SK-N-SH (cell line): ENCODE measurements around the gene PTPRD. TPM values are rescaled to one million over a fixed set of nuclear protein-coding genes. Genes with fewer than 3 reads are reported as not detected.

Source experiments
- CTCF ChIA-PET: fragments of 300-600, 350-600 bp; formaldehyde crosslinking; extraction: SDS; loops from one replicate; lab custom pipeline; 2021; lab: Yijun Ruan, JAX
- POLR2A ChIA-PET: fragments of 350-600 bp; sonication (Branson Sonifier 250); formaldehyde crosslinking; extraction: SDS; loops from one replicate; lab custom pipeline; 2020; ENCODE audit warnings: antibody characterized with exemption, inconsistent platforms; lab: Yijun Ruan, JAX
- DNase-seq: peaks from one replicate; pipeline ENCODE4 v3.0.0; 2012
- H2AFZ ChIP-seq: fragments of 200-600 bp; sonication (generic); 2 replicates; pipeline ENCODE4 v1.8.1; 2016; ENCODE audit warnings: antibody characterized with exemption, mild to moderate bottlenecking, low read depth
- H3F3A ChIP-seq: fragments of 200-600 bp; sonication (generic); replicated peaks from 2 replicates; pipeline ENCODE3; 2016; ENCODE audit warnings: antibody characterized with exemption, mild to moderate bottlenecking; ENCODE audit not compliant: insufficient read depth
- H3K27ac ChIP-seq, 2 experiments: fragments of 200-500 bp in 1 of 2; fragments of 200-600 bp in 1 of 2; sonication (Bioruptor generic) in 1 of 2; sonication (generic), shearing (Covaris generic) in 1 of 2; 2 replicates each; pipeline versions ENCODE4 v1.5.1 to v1.6.1; 2014 to 2016; ENCODE audit warnings: low read depth in 2 of 2, inconsistent platforms in 1 of 2, low read length in 1 of 2, mild to moderate bottlenecking in 1 of 2, mixed read lengths in 1 of 2
- H3K27me3 ChIP-seq: fragments of 200-600 bp; sonication (generic), shearing (Covaris generic); 2 replicates; pipeline ENCODE4 v1.6.1; 2016; ENCODE audit warnings: mixed run types; ENCODE audit not compliant: insufficient read depth
- H3K36me3 ChIP-seq, 2 experiments: fragments of 200-500 bp in 1 of 2; fragments of 200-600 bp in 1 of 2; sonication (Bioruptor generic) in 1 of 2; sonication (generic) in 1 of 2; replicated peaks in 1 of 2; 2 replicates each; pipeline versions ENCODE3 to v1.5.1; 2014 to 2016; ENCODE audit warnings: low read length in 1 of 2, mild to moderate bottlenecking in 1 of 2; ENCODE audit not compliant: insufficient read depth in 2 of 2, control insufficient read depth in 1 of 2
- H3K4me1 ChIP-seq, 2 experiments: fragments of 200-500 bp in 1 of 2; fragments of 200-600 bp in 1 of 2; sonication (Bioruptor generic) in 1 of 2; sonication (generic), shearing (Covaris generic) in 1 of 2; 2 replicates each; pipeline versions ENCODE4 v1.5.1 to v1.6.1; 2014 to 2016; ENCODE audit warnings: low read depth in 1 of 2, low read length in 1 of 2, mixed run types in 1 of 2; ENCODE audit not compliant: insufficient read depth in 2 of 2, control insufficient read depth in 1 of 2
- H3K4me2 ChIP-seq: fragments of 200-600 bp; sonication (generic), shearing (Covaris generic); 2 replicates; pipeline ENCODE4 v1.6.1; 2017; ENCODE audit warnings: mixed run types
- H3K4me3 ChIP-seq, 2 experiments: fragments of 200-500 bp in 1 of 2; fragments of 200-600 bp in 1 of 2; sonication (Bioruptor generic) in 1 of 2; sonication (generic), shearing (Covaris generic) in 1 of 2; 2 replicates each; pipeline versions ENCODE4 v1.5.1 to v1.8.1; 2014 to 2016; ENCODE audit warnings: low read depth in 2 of 2, inconsistent platforms in 1 of 2, low read length in 1 of 2, mild to moderate bottlenecking in 1 of 2, mixed read lengths in 1 of 2, moderate library complexity in 1 of 2
- H3K79me2 ChIP-seq: fragments of 200-600 bp; sonication (generic); 2 replicates; pipeline ENCODE4 v1.8.1; 2017; ENCODE audit warnings: mild to moderate bottlenecking; ENCODE audit not compliant: insufficient read depth
- H3K9ac ChIP-seq: fragments of 200-600 bp; sonication (generic); 2 replicates; pipeline ENCODE4 v1.6.1; 2017; ENCODE audit warnings: mixed run types
- H3K9me2 ChIP-seq: fragments of 200-600 bp; sonication (generic); 2 replicates; pipeline ENCODE4 v1.6.1; 2017; ENCODE audit warnings: mixed run types
- H3K9me3 ChIP-seq: fragments of 200-600 bp; sonication (generic); 2 replicates; pipeline ENCODE4 v1.6.1; 2017; ENCODE audit warnings: mixed run types, mild to moderate bottlenecking, moderate library complexity
- H4K20me1 ChIP-seq: fragments of 200-600 bp; sonication (generic); 2 replicates; pipeline ENCODE4 v1.6.1; 2017; ENCODE audit warnings: mild to moderate bottlenecking, mixed run types; ENCODE audit not compliant: insufficient read depth
- CHD2 ChIP-seq: fragments of 150-350 bp; IDR thresholded peaks from 2 replicates; pipeline ENCODE4 v1.6.1; 2018; ENCODE audit warnings: low read length; ENCODE audit not compliant: partially characterized antibody
- ELF1 ChIP-seq: IDR thresholded peaks from 2 replicates; pipeline ENCODE4 v1.4.0; 2012
- EP300 ChIP-seq, 2 experiments: IDR thresholded peaks; 2 replicates each; pipeline versions ENCODE4 v1.4.0 to v1.6.1; 2012; ENCODE audit warnings: borderline replicate concordance in 1 of 2, low read depth in 1 of 2, low read length in 1 of 2
- EZH2phosphoT487 ChIP-seq: fragments of 200-600 bp; sonication (generic); IDR thresholded peaks from 2 replicates; pipeline ENCODE4 v1.6.1; 2017; ENCODE audit warnings: low read depth, mixed run types, mild to moderate bottlenecking, antibody characterized with exemption, moderate library complexity, borderline replicate concordance
- FOXJ3 ChIP-seq: sonication (generic); formaldehyde crosslinking; IDR thresholded peaks from 2 replicates; pipeline ENCODE4 v1.5.1; 2020; ENCODE audit warnings: mild to moderate bottlenecking, missing genetic modification reagents
- FOXM1 ChIP-seq: IDR thresholded peaks from 2 replicates; pipeline ENCODE4 v1.4.0; 2012; ENCODE audit warnings: low read depth, mild to moderate bottlenecking
- GABPA ChIP-seq: IDR thresholded peaks from 2 replicates; pipeline ENCODE4 v1.4.0; 2012; ENCODE audit warnings: low read depth, mild to moderate bottlenecking
- GATA2 ChIP-seq: sonication (generic); formaldehyde crosslinking; IDR thresholded peaks from 2 replicates; pipeline ENCODE4 v1.5.0; 2020; ENCODE audit warnings: mild to moderate bottlenecking, missing genetic modification reagents
- JUND ChIP-seq: IDR thresholded peaks from 2 replicates; pipeline ENCODE4 v1.4.0; 2012
- RCOR1 ChIP-seq: fragments of 150-350 bp; IDR thresholded peaks from 2 replicates; pipeline ENCODE4 v1.6.1; 2017; ENCODE audit warnings: antibody characterized with exemption, low read length
- RXRA ChIP-seq: IDR thresholded peaks from 2 replicates; pipeline ENCODE4 v1.4.0; 2012; ENCODE audit warnings: low read depth, mild to moderate bottlenecking, borderline replicate concordance
- SIN3A ChIP-seq: IDR thresholded peaks from 2 replicates; pipeline ENCODE4 v1.6.1; 2012; ENCODE audit warnings: low read depth, mild to moderate bottlenecking, low read length, moderate library complexity, borderline replicate concordance
- SMC3 ChIP-seq: IDR thresholded peaks from 2 replicates; pipeline ENCODE4 v1.6.1; 2012; ENCODE audit warnings: low read depth, low read length, improper control_type of control experiment
- TAF1 ChIP-seq: IDR thresholded peaks from 2 replicates; pipeline ENCODE4 v1.6.1; 2012; ENCODE audit warnings: low read depth, mild to moderate bottlenecking, low read length, moderate library complexity, borderline replicate concordance
- TEAD4 ChIP-seq: IDR thresholded peaks from 2 replicates; pipeline ENCODE4 v1.4.0; 2012; ENCODE audit warnings: mild to moderate bottlenecking, borderline replicate concordance; ENCODE audit not compliant: insufficient read depth
- YY1 ChIP-seq: IDR thresholded peaks from 2 replicates; pipeline ENCODE4 v1.4.0; 2012; ENCODE audit warnings: low read depth, mild to moderate bottlenecking
- WGBS: methylation state at CpG from one replicate; pipeline ENCODE4 v1.1.6; 2017; ENCODE audit warnings: low lambda C conversion rate; 5-methylcytosine and 5-hydroxymethylcytosine counted together
- polyA plus RNA-seq, 3 experiments: library from polyadenylated mRNA; depleted of rRNA; stranded (reverse); fragments of >200 nt; gene quantifications; 2 replicates each; pipeline ENCODE4 v1.2.3, GENCODE V29; 2012
- TF ChIP-seq, protein P1 (sequence below): IDR thresholded peaks from 2 replicates; pipeline ENCODE4 v1.4.0; 2012; ENCODE audit warnings: low read depth, borderline replicate concordance
- TF ChIP-seq, protein P2 (sequence below): fragments of 200-600 bp; sonication (generic); IDR thresholded peaks from 2 replicates; pipeline ENCODE4 v1.6.1; 2017; ENCODE audit warnings: antibody characterized with exemption, mild to moderate bottlenecking, moderate library complexity
- TF ChIP-seq, protein P3 (sequence below): IDR thresholded peaks from 2 replicates; pipeline ENCODE4 v1.4.0; 2012; ENCODE audit warnings: low read depth
- TF ChIP-seq, protein P4 (sequence below): IDR thresholded peaks from 2 replicates; pipeline ENCODE4; 2012
- TF ChIP-seq, protein P5 (sequence below): fragments of 150-350 bp; IDR thresholded peaks from 2 replicates; pipeline ENCODE4 v1.6.1; 2017; ENCODE audit warnings: antibody characterized with exemption, low read length, low read depth, borderline replicate concordance

PTPRD gene
- polyA plus RNA-seq, 1 of the 3 experiments (the other 2 are of a cell fraction), result 0.15 TPM

DNA sequence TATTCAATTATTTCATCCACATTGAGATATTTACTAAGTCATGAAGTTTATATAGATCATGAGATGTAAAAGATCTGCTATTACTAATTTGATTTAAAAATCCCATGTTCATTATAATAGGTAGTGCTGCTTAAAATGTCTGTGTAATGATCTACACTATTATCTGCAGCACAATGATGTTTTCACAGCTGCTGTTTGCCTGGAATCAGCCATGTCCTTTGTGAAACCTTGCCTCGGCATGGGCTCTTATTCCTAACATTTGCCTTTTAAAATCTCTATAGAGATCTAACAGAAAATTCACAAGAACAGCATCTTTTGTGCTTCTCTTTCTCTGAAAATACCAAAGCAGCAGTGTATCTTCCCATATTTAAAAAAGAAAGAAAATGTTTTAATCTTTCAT, 444.6 kb downstream of the PTPRD start (continued):
- TF ChIP-seq, protein P1, sequence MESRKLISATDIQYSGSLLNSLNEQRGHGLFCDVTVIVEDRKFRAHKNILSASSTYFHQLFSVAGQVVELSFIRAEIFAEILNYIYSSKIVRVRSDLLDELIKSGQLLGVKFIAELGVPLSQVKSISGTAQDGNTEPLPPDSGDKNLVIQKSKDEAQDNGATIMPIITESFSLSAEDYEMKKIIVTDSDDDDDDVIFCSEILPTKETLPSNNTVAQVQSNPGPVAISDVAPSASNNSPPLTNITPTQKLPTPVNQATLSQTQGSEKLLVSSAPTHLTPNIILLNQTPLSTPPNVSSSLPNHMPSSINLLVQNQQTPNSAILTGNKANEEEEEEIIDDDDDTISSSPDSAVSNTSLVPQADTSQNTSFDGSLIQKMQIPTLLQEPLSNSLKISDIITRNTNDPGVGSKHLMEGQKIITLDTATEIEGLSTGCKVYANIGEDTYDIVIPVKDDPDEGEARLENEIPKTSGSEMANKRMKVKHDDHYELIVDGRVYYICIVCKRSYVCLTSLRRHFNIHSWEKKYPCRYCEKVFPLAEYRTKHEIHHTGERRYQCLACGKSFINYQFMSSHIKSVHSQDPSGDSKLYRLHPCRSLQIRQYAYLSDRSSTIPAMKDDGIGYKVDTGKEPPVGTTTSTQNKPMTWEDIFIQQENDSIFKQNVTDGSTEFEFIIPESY, result no peak
- TF ChIP-seq ELF1 (no peak), CHD2 (no peak), SIN3A (no peak)

DNA sequence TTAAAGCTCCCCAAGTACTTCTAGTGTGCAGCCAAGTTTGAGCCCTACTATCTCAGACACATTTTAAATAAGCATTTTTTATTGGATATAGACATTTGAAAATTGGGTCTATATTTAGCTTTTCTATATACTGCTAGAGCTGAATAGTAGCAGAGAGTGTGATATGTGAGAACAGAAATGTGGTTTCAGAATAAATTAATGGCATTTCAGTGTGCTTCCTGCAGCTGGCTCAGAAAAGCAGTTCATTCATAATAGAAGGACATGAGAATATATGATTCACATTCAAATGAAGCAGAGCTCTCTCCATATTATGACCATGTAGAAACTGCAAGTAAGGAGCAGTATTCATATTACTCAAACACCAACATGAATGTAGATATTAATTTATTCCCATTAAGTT, 464.0 kb downstream of the PTPRD start:
- Histone ChIP-seq H4K20me1 (no peaks in the 10 kb centered on the region), H2AFZ (no peak overlapping the region), H3K36me3 (no peaks in the 10 kb centered on the region), H3K9ac (no peak overlapping the region), H3K27ac (no peak overlapping the region), H3F3A (no peaks in the 10 kb centered on the region), H3K9me3 (no peaks in the 10 kb centered on the region), H3K9me2 (no peaks in the 10 kb centered on the region), H3K4me3 (no peak overlapping the region), H3K27me3 (no peaks in the 10 kb centered on the region), H3K79me2 (no peaks in the 10 kb centered on the region), H3K4me1 (no peaks in the 10 kb centered on the region), H3K4me2 (no peak overlapping the region)
- DNase-seq, result no peak
- TF ChIP-seq FOXM1 (no peak), CHD2 (no peak), TAF1 (no peak), ELF1 (no peak), EP300 (IDR thresholded peaks at IDR 0.05; ENCODE audit: borderline replicate concordance in 1 of 2, low read depth in 1 of 2, low read length in 1 of 2) (no peak), FOXJ3 (no peak), GATA2 (CRISPR knock-in tag) (no peak)
- ChIA-PET POLR2A (no interaction called here), CTCF (no interaction called here)

DNA sequence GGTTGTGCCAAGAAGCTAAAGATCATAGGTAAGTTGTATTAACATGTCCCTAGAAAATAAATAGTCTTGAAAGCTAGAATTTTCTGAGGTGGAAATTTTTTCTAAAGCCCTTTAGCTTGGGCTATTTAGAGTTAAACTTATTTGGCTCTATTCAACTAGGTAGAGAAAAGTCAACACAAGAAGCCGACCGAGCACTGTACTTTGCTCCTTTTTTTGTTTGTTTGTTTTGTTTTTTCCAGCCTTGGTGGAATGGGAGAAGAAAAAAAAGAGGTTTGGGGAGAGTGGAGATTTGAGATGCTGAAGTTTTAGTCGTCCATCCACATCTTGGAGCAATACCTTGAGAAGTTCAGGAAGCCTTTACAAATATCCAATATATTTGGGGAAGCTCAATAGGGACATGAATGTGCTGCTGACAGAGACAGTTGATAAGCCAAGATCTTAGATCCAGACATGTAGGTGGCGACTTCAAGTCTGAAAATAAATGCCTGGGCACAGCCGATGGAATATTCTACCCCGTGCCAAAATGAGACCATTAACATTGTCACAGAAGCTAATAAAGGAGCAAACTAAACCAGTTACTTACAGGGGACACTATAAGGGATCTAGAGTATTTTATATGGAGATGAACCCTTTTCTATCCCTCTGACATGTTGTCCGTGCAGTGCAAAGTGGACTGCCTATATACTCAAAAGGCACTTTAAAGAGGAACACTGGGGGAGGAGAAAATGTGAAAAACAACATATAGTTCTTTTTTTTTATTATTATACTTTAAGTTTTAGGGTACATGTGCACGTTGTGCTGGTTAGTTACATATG, 466.1 kb downstream of the PTPRD start:
- H2AFZ ChIP-seq, result no peak overlapping the region
- no peak overlapping the region for H3K4me2 ChIP-seq
- H3K9me2 ChIP-seq, result no peaks in the 10 kb centered on the region
- H3K9ac ChIP-seq, result no peak overlapping the region
- H3K4me1 ChIP-seq, result no peaks in the 10 kb centered on the region
- H4K20me1 ChIP-seq, result no peaks in the 10 kb centered on the region
- H3F3A ChIP-seq, result no peaks in the 10 kb centered on the region
- WGBS, result 24% methylated on average over 8 of the region's 8 CpGs
- H3K4me3 ChIP-seq, result no peak overlapping the region
- H3K36me3 ChIP-seq, result no peaks in the 10 kb centered on the region
- DNase-seq, result no peak
- H3K27ac ChIP-seq, result no peak overlapping the region
- H3K27me3 ChIP-seq, result no peaks in the 10 kb centered on the region
- CTCF ChIA-PET, result no interaction called here
- H3K79me2 ChIP-seq, result no peaks in the 10 kb centered on the region
- no peaks in the 10 kb centered on the region for H3K9me3 ChIP-seq
- POLR2A ChIA-PET, result no interaction called here
- TF ChIP-seq EZH2phosphoT487 (no peak), JUND (no peak), GABPA (no peak), YY1 (no peak), GATA2 (CRISPR knock-in tag) (no peak), SMC3 (no peak), RXRA (no peak), RCOR1 (no peak), TEAD4 (no peak)
- TF ChIP-seq, protein P2, sequence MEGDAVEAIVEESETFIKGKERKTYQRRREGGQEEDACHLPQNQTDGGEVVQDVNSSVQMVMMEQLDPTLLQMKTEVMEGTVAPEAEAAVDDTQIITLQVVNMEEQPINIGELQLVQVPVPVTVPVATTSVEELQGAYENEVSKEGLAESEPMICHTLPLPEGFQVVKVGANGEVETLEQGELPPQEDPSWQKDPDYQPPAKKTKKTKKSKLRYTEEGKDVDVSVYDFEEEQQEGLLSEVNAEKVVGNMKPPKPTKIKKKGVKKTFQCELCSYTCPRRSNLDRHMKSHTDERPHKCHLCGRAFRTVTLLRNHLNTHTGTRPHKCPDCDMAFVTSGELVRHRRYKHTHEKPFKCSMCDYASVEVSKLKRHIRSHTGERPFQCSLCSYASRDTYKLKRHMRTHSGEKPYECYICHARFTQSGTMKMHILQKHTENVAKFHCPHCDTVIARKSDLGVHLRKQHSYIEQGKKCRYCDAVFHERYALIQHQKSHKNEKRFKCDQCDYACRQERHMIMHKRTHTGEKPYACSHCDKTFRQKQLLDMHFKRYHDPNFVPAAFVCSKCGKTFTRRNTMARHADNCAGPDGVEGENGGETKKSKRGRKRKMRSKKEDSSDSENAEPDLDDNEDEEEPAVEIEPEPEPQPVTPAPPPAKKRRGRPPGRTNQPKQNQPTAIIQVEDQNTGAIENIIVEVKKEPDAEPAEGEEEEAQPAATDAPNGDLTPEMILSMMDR, result no peak
- TF ChIP-seq, protein P3, sequence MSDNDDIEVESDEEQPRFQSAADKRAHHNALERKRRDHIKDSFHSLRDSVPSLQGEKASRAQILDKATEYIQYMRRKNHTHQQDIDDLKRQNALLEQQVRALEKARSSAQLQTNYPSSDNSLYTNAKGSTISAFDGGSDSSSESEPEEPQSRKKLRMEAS, result no peak
- TF ChIP-seq, protein P4, sequence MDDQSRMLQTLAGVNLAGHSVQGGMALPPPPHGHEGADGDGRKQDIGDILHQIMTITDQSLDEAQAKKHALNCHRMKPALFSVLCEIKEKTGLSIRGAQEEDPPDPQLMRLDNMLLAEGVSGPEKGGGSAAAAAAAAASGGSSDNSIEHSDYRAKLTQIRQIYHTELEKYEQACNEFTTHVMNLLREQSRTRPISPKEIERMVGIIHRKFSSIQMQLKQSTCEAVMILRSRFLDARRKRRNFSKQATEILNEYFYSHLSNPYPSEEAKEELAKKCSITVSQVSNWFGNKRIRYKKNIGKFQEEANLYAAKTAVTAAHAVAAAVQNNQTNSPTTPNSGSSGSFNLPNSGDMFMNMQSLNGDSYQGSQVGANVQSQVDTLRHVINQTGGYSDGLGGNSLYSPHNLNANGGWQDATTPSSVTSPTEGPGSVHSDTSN, result no peak
- TF ChIP-seq, protein P5, sequence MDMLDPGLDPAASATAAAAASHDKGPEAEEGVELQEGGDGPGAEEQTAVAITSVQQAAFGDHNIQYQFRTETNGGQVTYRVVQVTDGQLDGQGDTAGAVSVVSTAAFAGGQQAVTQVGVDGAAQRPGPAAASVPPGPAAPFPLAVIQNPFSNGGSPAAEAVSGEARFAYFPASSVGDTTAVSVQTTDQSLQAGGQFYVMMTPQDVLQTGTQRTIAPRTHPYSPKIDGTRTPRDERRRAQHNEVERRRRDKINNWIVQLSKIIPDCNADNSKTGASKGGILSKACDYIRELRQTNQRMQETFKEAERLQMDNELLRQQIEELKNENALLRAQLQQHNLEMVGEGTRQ, result no peak
